Measurements from ENCODE around the gene HOXC4.

DNA sequence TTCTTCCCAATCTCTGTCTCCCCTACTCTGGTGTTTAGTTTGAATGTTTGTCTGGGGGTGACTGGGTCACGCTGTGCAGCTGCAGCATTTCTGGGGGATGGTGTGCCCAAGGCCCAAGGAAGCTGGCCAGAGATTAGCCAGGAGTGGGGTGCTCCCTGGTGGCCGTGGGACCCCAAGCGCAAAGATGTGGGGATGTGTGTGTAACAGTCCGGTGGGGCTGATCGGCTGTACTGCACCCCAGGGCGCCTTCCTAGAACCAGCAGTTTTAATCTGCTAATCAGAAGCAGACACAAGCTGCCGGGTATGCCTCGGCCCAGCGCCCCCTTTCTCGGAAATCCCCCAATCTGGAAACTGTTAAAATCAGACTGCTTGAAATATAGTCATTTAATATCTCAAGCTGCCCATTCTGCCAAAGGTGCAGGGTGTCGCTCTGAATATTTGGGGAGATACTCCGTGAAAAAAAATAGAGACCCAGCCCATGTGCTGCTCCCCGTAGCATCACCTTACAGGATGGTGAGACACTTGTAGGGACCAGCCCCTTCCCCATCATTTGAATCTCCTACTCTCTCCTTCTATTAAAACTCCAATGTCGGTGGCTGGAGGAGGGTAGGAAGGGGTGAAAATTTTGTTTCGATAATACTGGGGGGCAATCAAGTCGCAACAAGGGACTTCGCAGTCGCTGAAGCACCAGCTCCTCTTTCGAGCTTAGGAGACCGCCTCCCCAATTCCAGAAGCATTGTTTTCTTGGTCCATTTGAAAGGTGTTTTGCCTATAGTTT is 49.4 kb upstream of the HOXC4 start:
- TF ChIP-seq POLR2A (IDR thresholded peaks at IDR 0.05): no peak
- TF ChIP-seq, protein P1, sequence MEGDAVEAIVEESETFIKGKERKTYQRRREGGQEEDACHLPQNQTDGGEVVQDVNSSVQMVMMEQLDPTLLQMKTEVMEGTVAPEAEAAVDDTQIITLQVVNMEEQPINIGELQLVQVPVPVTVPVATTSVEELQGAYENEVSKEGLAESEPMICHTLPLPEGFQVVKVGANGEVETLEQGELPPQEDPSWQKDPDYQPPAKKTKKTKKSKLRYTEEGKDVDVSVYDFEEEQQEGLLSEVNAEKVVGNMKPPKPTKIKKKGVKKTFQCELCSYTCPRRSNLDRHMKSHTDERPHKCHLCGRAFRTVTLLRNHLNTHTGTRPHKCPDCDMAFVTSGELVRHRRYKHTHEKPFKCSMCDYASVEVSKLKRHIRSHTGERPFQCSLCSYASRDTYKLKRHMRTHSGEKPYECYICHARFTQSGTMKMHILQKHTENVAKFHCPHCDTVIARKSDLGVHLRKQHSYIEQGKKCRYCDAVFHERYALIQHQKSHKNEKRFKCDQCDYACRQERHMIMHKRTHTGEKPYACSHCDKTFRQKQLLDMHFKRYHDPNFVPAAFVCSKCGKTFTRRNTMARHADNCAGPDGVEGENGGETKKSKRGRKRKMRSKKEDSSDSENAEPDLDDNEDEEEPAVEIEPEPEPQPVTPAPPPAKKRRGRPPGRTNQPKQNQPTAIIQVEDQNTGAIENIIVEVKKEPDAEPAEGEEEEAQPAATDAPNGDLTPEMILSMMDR (IDR thresholded peaks at IDR 0.05 in 4 of 5, conservative IDR thresholded peaks at IDR 0.05 in 1 of 5): no peak
